OCI-LY3 (cell line): Measurements from ENCODE around the gene POFUT2.

Experiments used
- H2AFZ ChIP-seq: fragments of 200-600, 300-600 bp; shearing (Covaris generic); 2 replicates; pipeline ENCODE4 v1.6.0; 2014; ENCODE audit warnings: antibody characterized with exemption, low read depth, low read length
- H3K27ac ChIP-seq: fragments of 200-600, 300-600 bp; sonication (generic); 2 replicates; pipeline ENCODE4 v1.5.1; 2014; ENCODE audit warnings: mild to moderate bottlenecking, low read length, moderate library complexity, mixed read lengths
- H3K27me3 ChIP-seq: fragments of 200-600, 300-600 bp; sonication (generic); 2 replicates; pipeline ENCODE4 v1.6.1; 2014; ENCODE audit warnings: low read depth, low read length, mixed read lengths
- H3K36me3 ChIP-seq: fragments of 200-600, 300-600 bp; sonication (generic); replicated peaks from 2 replicates; pipeline ENCODE3; 2014; ENCODE audit warnings: low read depth, low read length, mixed read lengths
- H3K4me1 ChIP-seq: fragments of 300-600, 200-600 bp; sonication (generic); 2 replicates; pipeline ENCODE4 v1.6.1; 2014; ENCODE audit warnings: low read length, mixed read lengths
- H3K4me2 ChIP-seq: fragments of 200-600, 300-600 bp; sonication (generic); 2 replicates; pipeline ENCODE4 v1.6.1; 2014; ENCODE audit warnings: low read length, mixed read lengths
- H3K4me3 ChIP-seq: fragments of 300-600, 200-600 bp; sonication (generic); 2 replicates; pipeline ENCODE4 v1.5.1; 2014; ENCODE audit warnings: antibody characterized with exemption, mild to moderate bottlenecking, low read length, moderate library complexity
- H3K79me2 ChIP-seq: fragments of 300-600, 200-600 bp; shearing (Covaris generic); 2 replicates; pipeline ENCODE4 v1.6.1; 2014; ENCODE audit warnings: mild to moderate bottlenecking, low read length, mixed read lengths
- H3K9ac ChIP-seq: fragments of 300-600, 200-600 bp; shearing (Covaris generic); 2 replicates; pipeline ENCODE4 v1.6.0; 2014; ENCODE audit warnings: mild to moderate bottlenecking, low read length, moderate library complexity
- H3K9me3 ChIP-seq: fragments of 200-600, 300-600 bp; shearing (Covaris generic); 2 replicates; pipeline ENCODE4 v1.6.1; 2014; ENCODE audit warnings: low read length, mixed read lengths; ENCODE audit not compliant: insufficient read depth
- H4K20me1 ChIP-seq: fragments of 200-600, 300-600 bp; sonication (generic); 2 replicates; pipeline ENCODE4 v1.6.1; 2016; ENCODE audit warnings: low read length, mixed read lengths; ENCODE audit not compliant: insufficient read depth
- EZH2phosphoT487 ChIP-seq: fragments of 200-600 bp; shearing (Covaris generic); IDR thresholded peaks from 2 replicates; pipeline ENCODE4 v1.6.1; 2018; ENCODE audit warnings: antibody characterized with exemption, mixed run types, low read depth
- TF ChIP-seq, protein P1 (sequence below): fragments of 200-600, 300-600 bp; sonication (generic); IDR thresholded peaks from 2 replicates; pipeline ENCODE4 v1.5.1; 2014; ENCODE audit warnings: antibody characterized with exemption, low read length, low read depth

The POFUT2 gene

DNA sequence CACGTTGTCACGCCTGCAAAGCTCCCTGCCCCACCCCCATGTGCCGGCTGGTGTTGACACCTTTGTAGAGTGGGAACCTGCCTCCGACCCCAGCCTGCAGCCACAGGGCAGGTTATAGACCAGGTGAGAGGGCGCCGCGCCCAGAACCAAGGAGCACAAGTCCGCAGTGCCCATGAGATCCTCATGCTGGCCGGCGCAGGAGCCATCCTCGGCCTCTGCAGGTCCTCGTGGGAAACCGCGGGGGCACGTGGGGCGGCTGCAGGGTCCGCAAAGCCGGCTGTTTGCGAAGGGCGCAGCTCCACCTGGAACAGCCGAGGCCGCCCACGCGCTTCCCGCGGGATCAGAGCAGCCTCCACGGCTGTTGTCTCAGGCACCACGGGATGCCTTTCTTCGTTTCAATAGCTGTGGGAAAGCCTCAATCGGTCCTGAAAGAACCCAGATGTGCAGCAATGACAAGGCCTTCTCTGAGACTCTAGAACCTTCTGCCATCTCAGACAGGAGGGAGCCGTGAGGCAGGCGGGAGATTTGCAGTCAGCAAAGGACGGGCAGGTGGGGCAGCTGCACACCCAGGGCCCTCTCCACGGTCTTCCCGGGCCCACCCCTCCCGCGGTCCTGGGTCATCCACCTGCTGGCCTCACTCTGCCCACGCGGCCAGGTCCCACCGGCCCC lies 29.9 kb downstream of the POFUT2 start:
- Histone ChIP-seq H3K4me3 (no peak overlapping the region), H3K9me3 (no peaks in the 10 kb centered on the region), H3K36me3 (no peaks in the 10 kb centered on the region), H2AFZ (no peak overlapping the region), H3K79me2 (no peaks in the 10 kb centered on the region), H4K20me1 (no peaks in the 10 kb centered on the region), H3K9ac (no peak overlapping the region), H3K27ac (no peak overlapping the region), H3K27me3 (no peaks in the 10 kb centered on the region), H3K4me2 (no peak overlapping the region), H3K4me1 (peaks cover 3% of the 10 kb centered on the region; the same call in 1 of the 2 replicates)
- TF ChIP-seq, protein P1, sequence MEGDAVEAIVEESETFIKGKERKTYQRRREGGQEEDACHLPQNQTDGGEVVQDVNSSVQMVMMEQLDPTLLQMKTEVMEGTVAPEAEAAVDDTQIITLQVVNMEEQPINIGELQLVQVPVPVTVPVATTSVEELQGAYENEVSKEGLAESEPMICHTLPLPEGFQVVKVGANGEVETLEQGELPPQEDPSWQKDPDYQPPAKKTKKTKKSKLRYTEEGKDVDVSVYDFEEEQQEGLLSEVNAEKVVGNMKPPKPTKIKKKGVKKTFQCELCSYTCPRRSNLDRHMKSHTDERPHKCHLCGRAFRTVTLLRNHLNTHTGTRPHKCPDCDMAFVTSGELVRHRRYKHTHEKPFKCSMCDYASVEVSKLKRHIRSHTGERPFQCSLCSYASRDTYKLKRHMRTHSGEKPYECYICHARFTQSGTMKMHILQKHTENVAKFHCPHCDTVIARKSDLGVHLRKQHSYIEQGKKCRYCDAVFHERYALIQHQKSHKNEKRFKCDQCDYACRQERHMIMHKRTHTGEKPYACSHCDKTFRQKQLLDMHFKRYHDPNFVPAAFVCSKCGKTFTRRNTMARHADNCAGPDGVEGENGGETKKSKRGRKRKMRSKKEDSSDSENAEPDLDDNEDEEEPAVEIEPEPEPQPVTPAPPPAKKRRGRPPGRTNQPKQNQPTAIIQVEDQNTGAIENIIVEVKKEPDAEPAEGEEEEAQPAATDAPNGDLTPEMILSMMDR = no peak
- no peak for TF ChIP-seq EZH2phosphoT487

DNA sequence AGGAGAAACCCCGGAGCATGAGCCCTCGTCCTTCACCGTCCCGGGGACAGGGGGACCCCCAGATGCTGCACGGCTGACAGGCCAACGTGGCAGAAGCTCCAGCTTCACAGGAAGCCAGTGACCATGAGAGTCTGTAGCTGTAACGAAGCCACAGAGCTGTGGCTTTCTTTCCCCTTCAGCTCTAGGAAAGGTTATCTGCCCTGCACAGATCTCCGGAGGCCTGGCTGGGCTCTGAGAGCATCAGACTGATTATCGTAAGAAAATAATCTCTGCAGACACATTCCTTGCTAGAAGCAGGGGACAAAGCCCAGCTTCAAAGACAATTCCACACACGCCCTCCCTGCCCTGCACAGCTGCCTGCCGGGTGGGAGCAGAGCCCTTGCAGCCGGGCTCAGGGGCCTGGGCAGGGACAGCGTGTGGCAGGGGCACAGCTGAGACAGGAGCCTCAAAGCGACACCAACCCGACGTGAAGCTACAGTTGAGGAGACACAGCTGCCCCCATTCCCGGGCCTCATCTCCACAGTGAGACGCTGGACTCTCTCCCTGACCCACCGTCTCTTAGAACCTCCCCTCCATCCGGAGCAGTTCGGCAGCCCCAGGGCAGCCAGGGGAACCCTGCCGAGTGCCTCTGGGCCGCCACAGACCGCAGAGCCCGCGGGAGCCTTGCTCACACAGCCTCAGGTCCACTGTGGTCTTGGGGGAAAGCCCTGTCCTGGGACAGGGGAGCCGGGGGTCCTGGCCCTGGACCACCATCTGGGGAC lies 30.6 kb downstream of the POFUT2 start:
- H3K9me3 ChIP-seq = no peaks in the 10 kb centered on the region
- no peak overlapping the region for H3K4me2 ChIP-seq
- no peak overlapping the region for H3K27ac ChIP-seq
- H3K27me3 ChIP-seq = no peaks in the 10 kb centered on the region
- H3K79me2 ChIP-seq = no peaks in the 10 kb centered on the region
- no peak overlapping the region for H3K4me3 ChIP-seq
- no peaks in the 10 kb centered on the region for H3K36me3 ChIP-seq
- peaks cover 3% of the 10 kb centered on the region; the same call in 1 of the 2 replicates for H3K4me1 ChIP-seq
- TF ChIP-seq, protein P1 = no peak
- no peaks in the 10 kb centered on the region for H4K20me1 ChIP-seq
- H2AFZ ChIP-seq = no peak overlapping the region
- no peak overlapping the region for H3K9ac ChIP-seq

DNA sequence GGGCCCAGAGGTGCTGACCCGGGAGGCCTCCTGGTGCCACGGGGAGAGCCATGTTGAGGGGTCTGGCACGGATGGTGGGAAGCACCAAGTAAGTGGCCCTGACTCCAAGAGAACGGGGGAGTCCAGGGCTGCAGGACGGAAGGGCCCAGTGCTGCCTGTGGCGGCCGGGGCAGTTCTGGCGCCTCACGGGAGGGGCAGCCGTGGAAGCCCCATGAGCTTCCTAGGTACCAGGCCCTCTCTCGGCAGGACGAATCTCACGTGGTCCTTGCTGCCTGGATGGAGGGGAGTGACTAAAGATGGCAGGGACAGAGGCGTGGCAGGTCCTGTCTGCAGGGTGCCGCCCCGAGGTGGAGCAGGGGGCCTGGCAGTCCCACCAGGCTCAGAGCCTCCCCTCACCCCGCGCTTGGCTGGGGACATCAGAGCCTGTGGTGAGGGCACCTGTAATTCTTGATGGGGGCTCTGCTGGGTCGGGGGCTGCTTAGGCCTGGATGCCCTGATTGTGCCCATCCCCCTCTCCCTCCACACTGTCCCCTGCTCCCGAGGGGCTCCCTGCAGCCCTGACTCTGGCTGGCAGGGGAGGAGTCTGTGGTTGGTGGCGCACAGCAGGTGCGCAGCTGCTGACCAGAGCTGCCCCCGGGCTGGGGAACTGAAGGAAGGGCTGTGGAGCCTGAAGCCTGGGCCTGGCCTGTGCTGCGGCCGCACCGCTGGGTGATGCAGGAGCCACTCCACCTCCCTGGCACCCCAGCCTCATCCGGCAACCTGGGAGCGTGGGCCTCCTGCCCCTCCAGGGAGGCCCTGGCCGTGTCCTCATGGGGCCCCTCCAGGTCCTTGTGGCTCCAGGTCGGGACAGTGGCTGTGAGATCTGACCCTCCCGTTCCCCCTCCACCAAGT lies 31.4 kb downstream of the POFUT2 start:
- no peak overlapping the region for H3K4me2 ChIP-seq
- no peaks in the 10 kb centered on the region for H3K79me2 ChIP-seq

More for the DNA sequence above, 31.4 kb downstream of the POFUT2 start:
- Histone ChIP-seq H3K4me1 (peaks cover 3% of the 10 kb centered on the region; the same call in 1 of the 2 replicates), H3K27ac (no peak overlapping the region), H2AFZ (no peak overlapping the region), H3K4me3 (no peak overlapping the region), H4K20me1 (no peaks in the 10 kb centered on the region), H3K36me3 (no peaks in the 10 kb centered on the region), H3K27me3 (no peaks in the 10 kb centered on the region), H3K9me3 (no peaks in the 10 kb centered on the region), H3K9ac (no peak overlapping the region)
- no peak for TF ChIP-seq EZH2phosphoT487
- TF ChIP-seq, protein P1 = no peak
